HG03064 (cell line): ENCODE results near the gene CPNE4.
"Not testable (repeated sequence)": the region's sequence is repeated elsewhere in the genome, so short reads cannot be mapped to it uniquely, and the experiment has no call there.

Experiments
- ATAC-seq: cut with Tn5 transposase; IDR thresholded peaks from one replicate; pipeline ENCODE4 v1.9.1; 2021; ENCODE audit warnings: low read depth; ENCODE audit not compliant: unreplicated experiment

The CPNE4 gene

DNA sequence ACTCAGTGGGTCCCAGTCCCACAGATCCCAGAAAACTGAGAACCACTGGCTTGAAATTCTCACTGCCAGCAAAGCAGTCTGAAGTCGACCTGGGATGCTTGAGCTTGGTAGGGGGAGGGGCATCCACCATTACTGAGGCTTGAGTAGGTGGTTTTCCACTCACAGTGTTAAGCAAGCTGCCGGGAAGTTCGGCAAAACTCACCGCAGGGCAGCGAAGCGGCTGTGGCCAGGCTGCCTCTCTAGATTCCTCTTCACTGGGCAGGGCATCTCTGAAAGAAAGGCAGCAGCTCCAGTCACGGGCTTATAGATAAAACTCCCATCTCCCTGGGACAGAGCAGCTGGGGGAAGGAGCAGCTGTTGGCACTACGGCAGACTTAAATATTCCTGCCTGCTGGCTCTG lies 71.4 kb downstream of the CPNE4 start:
- not testable (repeated sequence) for ATAC-seq

DNA sequence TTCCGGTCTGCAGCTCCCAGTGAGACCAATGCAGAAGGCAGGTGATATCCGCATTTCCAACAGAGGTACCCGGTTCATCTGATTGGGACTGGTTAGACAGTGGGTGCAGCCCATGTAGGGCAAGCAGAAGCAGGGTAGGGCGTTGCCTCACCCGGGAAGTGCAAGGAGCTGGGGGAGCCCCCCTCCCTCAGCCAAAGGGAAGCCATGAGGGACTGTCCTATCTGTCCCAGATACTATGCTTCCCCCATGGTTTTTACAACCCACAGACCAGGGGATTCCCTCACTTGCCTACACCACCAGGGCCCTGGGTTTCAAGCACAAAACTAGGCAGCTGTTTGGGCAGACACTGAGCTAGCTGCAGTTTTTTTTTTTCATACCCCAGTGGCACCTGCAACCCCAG lies 71.8 kb downstream of the CPNE4 start:
- ATAC-seq, result no peak

DNA sequence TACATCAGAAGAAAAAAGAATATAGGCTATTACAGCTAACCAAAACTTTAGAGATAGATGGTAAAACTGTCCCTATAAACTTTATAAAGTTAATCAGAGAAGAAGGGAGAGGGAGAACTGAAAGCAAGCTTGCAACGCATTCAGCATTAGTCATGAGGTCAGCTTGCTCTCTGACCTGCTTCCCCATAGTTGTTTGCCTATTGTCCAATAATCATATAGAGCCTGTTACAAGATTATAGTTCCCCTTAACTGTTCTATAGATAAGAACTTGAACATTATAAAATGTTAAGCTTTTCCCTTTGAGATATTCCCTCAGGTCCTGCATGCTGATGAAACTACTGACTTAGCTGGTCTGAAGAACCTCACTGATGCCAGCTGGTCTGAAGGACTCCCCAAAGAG lies 74.5 kb downstream of the CPNE4 start:
- no peak for ATAC-seq

DNA sequence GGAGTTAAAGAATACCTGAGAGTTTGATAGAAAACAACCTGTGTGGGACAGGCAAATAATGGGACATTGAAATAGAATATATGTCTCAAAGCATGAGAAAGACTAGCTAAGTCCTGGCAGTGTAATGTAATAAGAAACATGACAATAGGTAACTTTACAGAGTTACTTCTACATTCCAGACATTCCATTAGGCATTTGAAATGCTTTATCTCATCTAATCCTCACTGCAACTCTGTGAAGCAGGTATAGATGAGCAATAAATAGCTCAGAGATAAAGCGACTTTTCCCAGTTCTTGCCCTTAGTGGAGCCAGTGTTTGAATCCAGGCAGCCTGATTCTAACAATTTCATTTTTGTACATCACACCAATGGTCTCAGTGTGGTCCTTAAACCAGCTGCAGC lies 76.8 kb downstream of the CPNE4 start:
- no peak for ATAC-seq

DNA sequence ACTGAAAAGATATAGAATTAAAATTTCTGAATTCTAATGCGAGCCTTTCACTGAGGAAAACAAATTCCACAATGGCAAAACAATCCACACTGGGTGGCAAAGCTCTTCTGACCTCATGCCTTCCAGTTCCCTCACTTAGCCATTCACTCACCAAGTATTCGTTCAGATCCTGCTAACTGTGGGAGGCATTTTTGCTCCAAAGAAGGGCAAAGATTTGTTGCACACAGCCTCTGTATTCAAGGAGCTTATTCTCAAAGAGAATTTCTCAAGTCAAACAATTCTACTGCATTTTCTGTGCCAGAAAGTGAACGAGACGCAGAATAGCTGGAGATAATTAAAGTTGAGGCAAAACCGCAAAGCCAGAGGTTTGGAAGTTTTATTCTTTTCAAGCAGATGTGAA lies 77.3 kb downstream of the CPNE4 start:
- ATAC-seq, result no peak

DNA sequence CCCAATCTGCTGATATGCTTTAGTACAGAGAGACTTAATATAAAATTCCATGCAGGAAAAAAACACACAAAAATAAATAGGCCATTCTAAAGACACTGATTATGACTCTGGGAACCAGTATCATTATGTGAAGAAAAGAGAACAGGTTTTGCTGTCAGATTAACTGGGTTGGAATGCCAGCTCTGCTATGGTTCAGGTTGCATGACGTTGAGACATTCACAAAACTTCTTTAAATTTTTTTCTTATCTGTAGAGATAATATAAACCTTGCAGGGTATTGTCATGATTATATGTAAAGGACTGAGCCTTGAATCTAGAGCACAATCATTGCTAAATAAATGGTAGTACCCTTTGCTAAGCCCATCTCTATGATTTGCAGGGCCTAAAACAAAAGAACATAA lies 86.0 kb downstream of the CPNE4 start:
- ATAC-seq, result no peak

DNA sequence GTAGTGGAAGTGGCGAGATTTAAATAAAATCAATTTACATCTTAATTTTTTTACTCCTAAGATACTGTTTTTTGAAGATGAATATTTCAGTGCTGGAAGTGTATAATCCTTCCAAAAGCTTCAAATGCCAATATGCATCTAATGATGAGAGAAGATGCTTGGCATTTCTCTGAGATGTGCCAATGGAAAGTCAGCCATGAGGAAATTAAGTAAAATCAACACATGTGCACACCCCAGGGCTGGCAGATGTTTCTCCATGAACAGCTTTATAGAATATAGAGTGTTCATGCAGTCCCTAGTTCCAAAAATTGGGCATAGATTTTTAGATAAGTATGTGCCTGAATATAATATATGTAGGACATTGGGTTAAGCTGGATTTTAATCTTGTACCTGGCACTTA lies 90.1 kb downstream of the CPNE4 start:
- no peak for ATAC-seq

DNA sequence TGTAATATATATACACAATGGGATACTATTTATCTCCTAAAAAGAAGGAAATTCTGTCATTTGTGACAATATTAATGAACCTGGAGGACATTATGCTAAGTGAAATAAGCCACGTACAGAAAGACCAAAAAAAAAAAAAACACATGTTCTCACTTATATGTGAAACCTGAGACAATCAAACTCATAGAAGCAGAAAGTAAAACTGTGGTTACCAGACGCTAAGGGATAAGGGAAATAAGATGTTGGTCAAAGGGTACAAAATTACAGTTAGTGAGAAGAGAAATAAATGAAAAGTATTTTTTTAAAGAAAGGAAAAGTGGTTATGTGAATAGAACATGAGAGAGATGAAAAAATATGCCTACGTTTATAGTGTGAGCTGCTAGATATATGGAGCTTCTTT lies 101.1 kb downstream of the CPNE4 start:
- no peak for ATAC-seq

DNA sequence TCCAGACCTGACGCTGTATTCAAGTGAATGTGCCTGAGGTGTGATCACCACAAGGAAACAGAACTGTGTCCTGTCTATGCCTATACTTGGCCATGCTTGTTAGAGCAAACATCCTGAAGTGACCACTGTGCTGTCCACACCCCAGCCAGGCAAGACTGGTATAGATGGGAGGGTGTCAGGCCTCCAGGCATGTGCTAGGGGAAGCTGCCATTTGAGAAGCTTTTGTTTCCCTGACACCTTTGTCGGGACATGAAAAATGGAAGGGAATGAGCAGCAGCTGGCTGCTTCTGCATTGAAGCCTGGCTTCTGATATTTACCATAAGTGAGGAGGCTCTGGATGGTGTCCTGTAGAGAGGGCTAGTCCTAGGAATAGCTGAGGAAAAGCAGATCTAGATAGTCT lies 106.2 kb downstream of the CPNE4 start:
- ATAC-seq, result no peak

DNA sequence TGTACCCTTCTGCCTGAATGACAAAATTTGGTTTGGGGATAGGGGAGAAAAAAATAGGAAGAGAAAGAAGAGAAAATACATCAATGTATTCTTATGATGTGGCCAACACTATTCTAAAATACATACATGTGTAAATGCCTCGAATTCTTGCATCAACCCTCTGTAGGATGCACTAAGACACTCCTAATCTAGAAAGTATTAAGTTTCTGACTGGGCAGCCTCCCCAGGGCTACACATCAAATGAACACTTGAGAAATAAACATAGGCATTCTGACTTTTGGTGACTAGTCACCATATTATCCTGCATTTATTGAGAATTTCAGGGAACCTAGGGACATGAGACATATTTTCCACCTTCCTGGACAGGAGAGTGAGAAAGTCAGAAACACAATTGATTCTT lies 109.2 kb downstream of the CPNE4 start:
- ATAC-seq, result no peak

DNA sequence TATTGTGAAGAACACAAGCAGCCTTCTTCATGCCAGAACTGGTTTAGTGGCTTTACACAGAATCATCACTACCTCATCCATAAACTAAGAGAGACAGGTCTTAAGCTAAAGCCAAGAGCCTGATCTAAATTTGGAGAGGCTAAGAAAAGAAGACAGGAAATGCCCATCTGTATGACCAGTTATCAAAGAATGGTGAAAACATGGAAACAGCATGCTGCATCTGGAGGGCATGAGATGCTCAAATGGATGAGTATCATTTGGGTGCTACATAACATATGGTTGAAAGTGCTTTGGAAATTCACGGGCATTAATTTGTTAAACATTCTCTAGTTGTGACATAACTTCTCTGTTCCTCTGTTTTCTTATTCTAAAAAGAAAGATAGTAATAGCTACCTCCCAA lies 112.5 kb downstream of the CPNE4 start:
- ATAC-seq, result no peak

DNA sequence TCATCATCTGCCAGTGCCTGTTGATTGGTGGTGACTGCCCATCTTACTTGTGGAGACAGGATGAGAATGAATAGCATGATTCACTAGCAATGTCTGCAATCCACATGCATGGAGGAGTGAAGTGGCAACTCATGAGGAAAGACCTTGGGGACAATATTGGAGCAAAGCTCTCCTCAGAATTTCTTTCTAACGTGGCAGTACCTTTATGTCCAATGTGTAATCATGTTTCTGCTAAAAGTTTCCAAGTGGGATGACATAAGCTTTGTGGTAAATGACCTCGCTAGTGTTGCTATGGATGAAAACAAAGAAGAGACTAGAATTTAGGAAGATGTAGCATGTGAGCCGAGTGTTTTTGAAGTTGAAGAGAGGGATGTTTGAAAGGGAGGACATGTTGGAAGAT lies 117.8 kb downstream of the CPNE4 start:
- ATAC-seq, result no peak

DNA sequence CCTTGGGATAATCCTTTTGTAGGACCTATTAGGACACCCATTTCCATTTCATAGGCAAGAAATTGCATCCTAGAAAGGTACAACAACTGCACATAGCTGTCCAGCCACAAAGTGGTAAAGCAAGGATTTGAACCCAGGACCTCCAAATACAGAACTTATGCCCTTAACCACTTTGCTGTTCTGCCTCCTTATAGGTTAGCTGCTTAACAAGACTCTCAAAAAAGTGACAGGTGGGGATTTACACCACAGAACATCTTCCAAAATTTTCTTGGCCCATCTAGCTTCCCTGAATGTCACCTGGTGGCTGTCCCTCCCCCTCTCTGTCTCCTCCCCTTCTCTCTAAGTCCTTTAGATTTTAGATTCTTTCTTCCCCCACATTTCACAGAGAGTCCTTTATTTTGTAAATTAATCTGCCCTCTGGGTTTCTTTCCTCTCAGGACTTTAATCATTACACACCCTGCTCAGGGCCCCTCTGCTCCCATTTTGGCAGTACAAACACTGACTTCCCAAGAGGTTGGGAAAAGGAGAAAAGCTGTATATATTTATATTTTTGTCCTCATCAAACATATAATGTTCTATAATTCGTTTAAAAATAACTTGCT lies 120.6 kb downstream of the CPNE4 start:
- ATAC-seq, result no peak

DNA sequence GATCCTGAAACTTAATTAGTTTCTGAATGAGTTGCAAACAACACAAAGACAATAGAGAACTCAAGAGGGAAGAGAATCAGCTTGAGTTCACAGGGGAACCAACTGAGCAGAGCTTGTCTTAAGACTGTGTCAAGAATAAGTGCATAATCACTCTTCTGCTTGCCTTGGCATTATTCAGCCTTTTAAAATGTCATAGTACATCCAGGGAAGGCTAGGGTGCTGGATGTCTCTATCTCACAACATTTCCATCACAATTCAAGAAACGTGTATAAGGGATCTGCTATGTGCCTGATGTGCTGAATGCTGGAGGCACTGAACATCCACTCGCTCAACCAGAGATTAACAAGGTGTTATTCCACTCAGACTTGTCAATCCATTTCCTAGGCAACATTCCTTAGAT lies 122.6 kb downstream of the CPNE4 start:
- ATAC-seq, result no peak

DNA sequence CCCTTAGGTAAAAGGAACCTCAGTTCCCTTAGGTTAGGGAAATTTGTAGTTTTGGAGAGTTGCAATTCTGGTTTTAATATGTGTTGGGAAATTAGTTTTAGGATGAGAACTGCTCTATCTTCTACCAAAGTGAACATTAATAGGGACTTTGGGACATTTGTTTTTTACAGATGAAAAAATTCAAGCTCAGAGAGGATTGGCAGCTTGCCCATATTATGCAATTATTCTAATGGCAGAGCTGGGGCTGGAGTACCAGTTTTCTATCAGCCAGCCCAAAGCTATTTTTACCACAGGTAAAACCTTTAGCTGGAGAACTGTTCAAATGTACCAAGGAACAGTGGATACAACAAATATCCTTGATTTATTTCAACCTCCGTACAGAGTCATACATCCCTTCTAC lies 127.0 kb downstream of the CPNE4 start:
- no peak for ATAC-seq

DNA sequence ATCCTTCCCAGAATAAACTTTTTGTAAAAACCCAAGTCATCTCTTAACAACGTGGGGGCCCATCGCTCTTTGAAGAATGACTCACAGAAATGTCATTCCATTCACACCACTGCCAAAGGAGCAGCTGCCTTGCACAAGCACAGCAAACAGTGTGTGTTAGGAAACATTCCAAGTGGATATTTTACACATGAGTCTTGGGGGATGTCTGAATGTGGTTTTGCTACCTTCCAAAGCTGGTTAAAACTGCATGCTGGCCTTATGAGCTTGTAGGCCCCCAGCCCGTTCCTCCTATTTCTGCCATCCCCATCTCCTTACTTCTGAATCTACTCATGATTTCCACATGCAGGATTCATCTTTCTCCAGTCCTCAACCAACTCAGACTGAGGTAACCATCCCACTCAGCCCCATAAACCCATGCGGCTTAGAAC lies 130.8 kb downstream of the CPNE4 start:
- ATAC-seq, result no peak

DNA sequence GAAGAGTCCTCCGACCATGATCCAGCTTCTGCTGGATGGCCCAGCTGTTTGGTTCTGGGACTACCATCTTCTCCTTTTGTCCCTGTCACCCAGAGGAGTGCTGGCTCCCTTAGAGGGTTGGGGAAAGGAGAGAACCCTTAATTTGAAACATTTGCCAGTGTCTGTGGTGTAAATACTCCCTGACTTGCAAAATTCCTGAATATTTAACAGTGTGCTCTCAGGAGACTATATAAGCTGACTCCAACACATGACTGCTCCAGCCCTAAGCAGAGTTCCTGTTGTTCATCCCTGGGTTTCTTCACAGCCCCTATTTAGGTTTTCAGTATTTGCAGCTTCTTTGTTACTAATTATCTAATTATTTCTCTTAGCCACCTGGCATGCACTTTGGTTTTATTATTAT lies 133.1 kb downstream of the CPNE4 start:
- ATAC-seq, result no peak

DNA sequence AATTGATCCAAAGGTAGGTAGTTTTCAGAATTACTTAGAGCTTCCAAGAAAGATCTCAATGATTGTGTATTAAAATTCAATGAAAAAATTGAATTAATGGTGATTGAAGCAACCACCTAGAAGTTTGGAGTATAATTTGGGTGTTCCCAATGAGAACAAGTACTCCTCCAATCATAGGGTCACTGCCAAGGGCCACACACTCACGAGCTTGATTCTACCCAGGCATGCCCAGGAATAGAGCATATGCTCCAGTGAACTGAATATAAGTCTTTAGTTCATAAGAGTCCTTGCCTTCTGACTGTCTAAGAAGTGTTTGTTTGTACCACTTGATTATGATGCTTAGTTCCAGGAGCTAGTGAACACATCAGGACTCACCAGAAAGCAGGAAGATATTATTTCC lies 133.9 kb downstream of the CPNE4 start:
- ATAC-seq, result no peak

DNA sequence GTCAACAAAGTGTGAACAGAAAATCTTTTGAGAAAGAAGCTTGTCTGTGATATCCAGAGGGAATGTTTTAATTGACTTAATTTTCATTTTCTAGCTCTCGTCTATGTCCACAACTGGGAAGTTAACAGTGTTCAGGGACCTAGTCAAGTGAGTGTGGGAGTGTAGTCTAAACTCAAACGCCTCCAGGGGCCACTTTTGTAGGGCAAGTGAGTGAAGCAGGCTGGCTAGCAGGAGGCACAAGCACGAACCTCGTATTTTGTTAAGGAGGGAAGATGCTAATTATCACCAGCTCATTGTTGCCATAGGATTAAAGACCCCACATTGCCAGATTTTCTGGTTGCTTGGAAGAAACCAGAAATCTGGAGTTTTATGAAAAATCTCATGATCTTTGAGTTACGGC lies 135.8 kb downstream of the CPNE4 start:
- ATAC-seq, result no peak

DNA sequence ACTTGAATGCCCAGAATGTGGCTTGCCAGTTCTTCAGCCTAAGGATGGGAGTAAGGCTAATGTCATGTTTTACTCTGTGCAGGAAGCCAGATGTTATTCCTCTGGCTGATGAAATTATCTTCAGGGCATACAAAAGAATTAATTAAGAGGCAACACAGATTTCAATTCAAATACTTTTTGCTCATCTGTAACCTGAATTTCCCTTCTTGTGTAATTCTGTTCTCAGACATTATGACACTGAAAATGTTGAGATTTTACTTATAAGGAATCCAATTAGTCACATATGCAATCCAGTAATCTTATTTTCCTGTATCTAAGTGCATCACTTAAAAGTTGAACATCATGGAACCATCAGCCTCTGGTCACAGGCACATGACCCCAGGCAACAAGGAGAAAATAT lies 136.5 kb downstream of the CPNE4 start:
- ATAC-seq, result no peak

DNA sequence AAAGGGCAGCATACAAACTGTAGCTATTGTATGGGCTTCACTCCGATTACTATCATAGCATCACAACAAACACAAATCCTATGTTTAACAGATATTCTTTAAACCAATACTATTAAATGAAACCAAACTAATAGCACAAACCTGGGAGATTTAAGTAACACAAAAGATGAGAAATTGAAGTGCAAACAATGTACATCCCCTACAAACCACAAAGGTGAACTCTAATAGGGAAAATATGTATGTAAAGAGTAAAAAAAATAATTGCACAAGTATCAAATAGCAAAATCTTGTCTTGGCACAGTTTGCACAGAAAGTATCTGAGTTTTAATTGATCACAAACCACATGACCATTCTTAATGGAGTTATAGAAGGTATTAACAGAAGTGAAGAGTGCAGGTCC lies 138.5 kb downstream of the CPNE4 start:
- ATAC-seq, result no peak

DNA sequence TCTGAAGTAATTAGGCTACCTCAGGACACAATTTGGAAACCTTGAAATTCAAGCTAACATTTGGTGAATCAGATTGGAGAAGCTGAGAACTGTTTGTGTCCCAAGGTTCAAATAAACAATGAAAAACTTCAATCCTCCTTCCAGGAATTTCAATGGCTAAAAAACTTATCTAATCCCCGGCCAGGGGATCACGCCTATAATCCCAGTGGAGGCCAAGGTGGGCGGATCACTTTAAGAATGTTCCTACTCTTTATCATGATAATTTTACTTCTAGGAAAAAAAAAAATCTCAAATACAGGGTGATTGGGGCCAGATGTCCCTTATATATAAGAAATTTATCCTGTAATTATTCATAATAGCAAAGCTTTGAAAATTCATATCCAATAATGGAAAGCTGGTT lies 139.0 kb downstream of the CPNE4 start:
- no peak for ATAC-seq

DNA sequence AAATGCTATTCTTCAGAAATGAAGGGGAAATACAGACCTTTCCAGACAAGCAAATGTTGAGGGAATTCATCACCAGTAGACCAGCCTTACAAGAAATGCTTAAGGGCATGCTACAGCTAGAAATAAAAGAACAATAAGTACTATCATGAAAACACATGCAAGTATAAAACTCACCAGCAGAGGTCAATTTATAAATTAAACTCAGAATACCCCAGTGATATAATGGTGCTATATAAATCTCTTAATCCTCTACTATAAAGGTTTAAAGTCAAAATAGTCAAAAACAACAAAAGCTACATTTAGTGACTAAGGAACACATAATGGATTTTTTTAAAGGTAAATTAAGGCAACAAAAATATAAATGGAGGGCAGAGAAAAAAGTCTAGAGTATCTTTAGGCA lies 142.5 kb downstream of the CPNE4 start:
- no peak for ATAC-seq
